Bronchial epithelial cell (primary cell): ENCODE measurements around the gene A4GALT. TPM values are rescaled to one million over a fixed set of nuclear protein-coding genes. Genes with fewer than 3 reads are reported as not detected.

ENCODE experiments used
- DNase-seq: peaks from one replicate; pipeline ENCODE4 v3.0.0-alpha.2; 2010; ENCODE audit warnings: low read depth
- FAIRE-seq: peaks from 2 replicates; lab custom pipeline; 2011; peaks lifted over from hg19 to GRCh38; lab: Jason Lieb, UNC
- H3K27me3 ChIP-seq: 2 replicates; pipeline ENCODE4 v1.5.1; 2011; ENCODE audit warnings: low read length; ENCODE audit not compliant: control insufficient read depth, insufficient read depth
- H3K36me3 ChIP-seq: 2 replicates; pipeline ENCODE4 v1.5.1; 2011; ENCODE audit warnings: low read length; ENCODE audit not compliant: control insufficient read depth, insufficient read depth
- H3K4me3 ChIP-seq: 2 replicates; pipeline ENCODE4 v1.5.1; 2011; ENCODE audit warnings: mild to moderate bottlenecking, low read depth, low read length, control low read depth
- total RNA-seq: library from RNA; depleted of rRNA; stranded (reverse); fragments of >200 nt; gene quantifications from 2 replicates; pipeline ENCODE4 v1.2.1, GENCODE V29; 2014
- TF ChIP-seq, protein P1 (sequence below): IDR thresholded peaks from 2 replicates; pipeline ENCODE4 v1.5.1; 2011; ENCODE audit warnings: mild to moderate bottlenecking, moderate library complexity, low read length, control low read depth, inconsistent platforms; ENCODE audit not compliant: insufficient read depth, severe bottlenecking

Gene A4GALT
- total RNA-seq, 1 donor from 2014 or later = 12.4 TPM

GRCh38 chr22:42653999-42654398 lies 66.7 kb downstream of the A4GALT start:
- H3K36me3 ChIP-seq = no peaks in the 10 kb centered on the region
- TF ChIP-seq, protein P1, sequence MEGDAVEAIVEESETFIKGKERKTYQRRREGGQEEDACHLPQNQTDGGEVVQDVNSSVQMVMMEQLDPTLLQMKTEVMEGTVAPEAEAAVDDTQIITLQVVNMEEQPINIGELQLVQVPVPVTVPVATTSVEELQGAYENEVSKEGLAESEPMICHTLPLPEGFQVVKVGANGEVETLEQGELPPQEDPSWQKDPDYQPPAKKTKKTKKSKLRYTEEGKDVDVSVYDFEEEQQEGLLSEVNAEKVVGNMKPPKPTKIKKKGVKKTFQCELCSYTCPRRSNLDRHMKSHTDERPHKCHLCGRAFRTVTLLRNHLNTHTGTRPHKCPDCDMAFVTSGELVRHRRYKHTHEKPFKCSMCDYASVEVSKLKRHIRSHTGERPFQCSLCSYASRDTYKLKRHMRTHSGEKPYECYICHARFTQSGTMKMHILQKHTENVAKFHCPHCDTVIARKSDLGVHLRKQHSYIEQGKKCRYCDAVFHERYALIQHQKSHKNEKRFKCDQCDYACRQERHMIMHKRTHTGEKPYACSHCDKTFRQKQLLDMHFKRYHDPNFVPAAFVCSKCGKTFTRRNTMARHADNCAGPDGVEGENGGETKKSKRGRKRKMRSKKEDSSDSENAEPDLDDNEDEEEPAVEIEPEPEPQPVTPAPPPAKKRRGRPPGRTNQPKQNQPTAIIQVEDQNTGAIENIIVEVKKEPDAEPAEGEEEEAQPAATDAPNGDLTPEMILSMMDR = no peak
- FAIRE-seq (no peak), DNase-seq (no peak)
- H3K27me3 ChIP-seq = no peaks in the 10 kb centered on the region
- H3K4me3 ChIP-seq = no peak overlapping the region

- peak; percentile 47 for DNase-seq
- TF ChIP-seq, protein P1 = no peak
- no peaks in the 10 kb centered on the region for H3K36me3 ChIP-seq
- no peaks in the 10 kb centered on the region for H3K27me3 ChIP-seq
- no peak overlapping the region for H3K4me3 ChIP-seq
- no peak for FAIRE-seq
Measured at GRCh38 chr22:42651134-42651533, 69.5 kb downstream of the A4GALT start.

DNA sequence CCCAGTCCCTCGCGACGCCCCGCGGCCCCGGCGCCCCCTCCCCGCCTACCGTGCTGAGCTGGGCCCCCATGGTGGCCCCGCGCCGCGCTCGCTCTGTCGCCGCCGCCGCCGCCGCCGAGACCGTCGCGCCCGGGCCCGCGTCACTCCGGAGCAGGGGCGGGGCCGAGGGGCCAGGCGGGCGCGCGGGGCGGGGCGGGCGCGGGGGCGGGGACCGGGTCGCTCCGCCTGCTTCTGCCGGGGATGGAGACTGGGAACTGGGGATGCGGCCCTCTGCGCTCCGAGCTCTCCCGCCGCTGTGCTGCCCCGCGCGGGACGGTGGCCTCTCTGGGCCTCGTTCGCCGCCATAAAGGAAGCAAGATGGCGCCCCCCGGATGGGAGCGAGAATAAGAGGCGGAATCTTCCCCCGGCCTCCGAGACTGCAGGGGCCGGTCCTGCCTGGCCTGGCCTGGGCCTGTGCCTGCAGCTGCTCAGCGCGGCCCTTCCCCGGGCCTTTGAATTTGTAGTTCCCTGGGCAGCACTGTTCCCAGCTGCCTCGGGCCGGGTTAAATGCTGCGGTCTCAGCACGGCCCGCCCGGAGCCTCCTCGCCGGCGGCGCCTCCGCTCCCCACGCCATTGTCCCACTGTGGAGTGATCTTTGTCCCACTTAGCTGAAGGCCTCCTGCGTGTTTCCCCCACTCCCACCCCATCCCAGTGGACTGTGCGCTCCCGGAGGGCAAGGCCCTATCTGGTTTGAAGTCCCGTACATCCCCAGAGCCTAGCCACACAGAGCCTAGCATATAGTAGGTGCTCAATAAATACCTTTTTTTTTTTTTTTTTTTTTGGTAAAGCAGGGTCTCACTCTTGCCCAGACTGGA lies 71.2 kb downstream of the A4GALT start, which contains the start of gene CYB5R3:
TSS of gene CYB5R3 (minus strand) at position 147 of the 854 bp plus-strand sequence. CDS start at position 70, 77 bp downstream.
- no peaks in the 10 kb centered on the region for H3K36me3 ChIP-seq
- peak; percentile 37 for DNase-seq
- FAIRE-seq = no peak

GRCh38 chr22:42648368-42649245 lies 72.1 kb downstream of the A4GALT start:
- Histone ChIP-seq H3K27me3 (no peaks in the 10 kb centered on the region), H3K36me3 (no peaks in the 10 kb centered on the region), H3K4me3 (peak overlapping the region; percentile 53)
- no peak for FAIRE-seq
- TF ChIP-seq, protein P1 = no peak
- DNase-seq = peak; percentile 25

More for the DNA sequence above, 71.2 kb downstream of the A4GALT start, which contains the start of gene CYB5R3:
- no peaks in the 10 kb centered on the region for H3K27me3 ChIP-seq
- H3K4me3 ChIP-seq = peak within 1 kb of the TSS; percentile 53
- TF ChIP-seq, protein P1 = no peak

- Histone ChIP-seq H3K27me3 (no peaks in the 10 kb centered on the region), H3K4me3 (peak overlapping the region; percentile 53), H3K36me3 (no peaks in the 10 kb centered on the region)
- TF ChIP-seq, protein P1 = no peak
- no peak for FAIRE-seq
- no peak for DNase-seq
Measured at GRCh38 chr22:42648017-42648367, 72.7 kb downstream of the A4GALT start.
